OCI-LY7 (cell line): ENCODE results near the gene ZNF358. TPM values are rescaled to one million over a fixed set of nuclear protein-coding genes. Genes with fewer than 3 reads are reported as not detected.
A peak's percentile ranks its signal among the peaks of the same experiment; 100 is the strongest.

ENCODE experiments used
- BruUV-seq: library from RNA; stranded (reverse); fragments of 400-500 nt; replicated peaks from 2 replicates; lab custom pipeline; 2021; lab: Mats Ljungman, UMichigan
- CTCF ChIA-PET: fragments of 300-600 bp; sonication (Branson Sonifier 250); formaldehyde crosslinking; loops from one replicate; lab custom pipeline; 2022; ENCODE audit warnings: antibody characterized with exemption; ENCODE audit not compliant: unreplicated experiment; lab: Charles Lee
- POLR2A ChIA-PET: fragments of 300-600 bp; sonication (Branson Sonifier 250); formaldehyde crosslinking; loops from one replicate; lab custom pipeline; 2022; ENCODE audit warnings: antibody characterized with exemption; lab: Charles Lee
- DNase-seq: peaks from one replicate; pipeline ENCODE4 v3.0.0-alpha.2; 2015; ENCODE audit warnings: low spot score
- H2AFZ ChIP-seq: fragments of 200-600 bp; sonication (generic), shearing (Covaris generic); 2 replicates; pipeline ENCODE4 v1.6.1; 2014; ENCODE audit warnings: mild to moderate bottlenecking, antibody characterized with exemption, low read length, moderate library complexity
- H3K27ac ChIP-seq: fragments of 200-600 bp; sonication (generic); 2 replicates; pipeline ENCODE4 v1.5.1; 2014; ENCODE audit warnings: mixed run types, low read depth, mild to moderate bottlenecking, moderate library complexity, low read length, inconsistent platforms; ENCODE audit not compliant: poor library complexity, severe bottlenecking
- H3K36me3 ChIP-seq: fragments of 200-600 bp; sonication (generic); 2 replicates; pipeline ENCODE4 v1.6.1; 2014; ENCODE audit warnings: mild to moderate bottlenecking, antibody characterized with exemption, low read length, moderate library complexity, mixed read lengths; ENCODE audit not compliant: insufficient read depth
- H3K4me1 ChIP-seq: fragments of 200-600 bp; sonication (generic); 2 replicates; pipeline ENCODE4 v1.5.1; 2014; ENCODE audit warnings: mild to moderate bottlenecking, low read length; ENCODE audit not compliant: insufficient read depth, poor library complexity, severe bottlenecking
- H3K4me2 ChIP-seq: fragments of 200-600 bp; sonication (generic); 2 replicates; pipeline ENCODE4 v1.6.1; 2014; ENCODE audit warnings: mild to moderate bottlenecking, low read length
- H3K4me3 ChIP-seq: fragments of 200-600 bp; sonication (generic); 2 replicates; pipeline ENCODE4 v1.5.1; 2014; ENCODE audit warnings: mild to moderate bottlenecking, low read depth, low read length; ENCODE audit not compliant: poor library complexity, severe bottlenecking
- H3K79me2 ChIP-seq: fragments of 200-600 bp; sonication (generic); 2 replicates; pipeline ENCODE4 v1.6.1; 2016; ENCODE audit warnings: low read depth, mild to moderate bottlenecking, low read length, moderate library complexity, mixed read lengths; ENCODE audit not compliant: insufficient read depth
- H3K9me2 ChIP-seq: fragments of 200-600 bp; sonication (generic); 2 replicates; pipeline ENCODE4 v1.6.1; 2016; ENCODE audit warnings: mild to moderate bottlenecking, low read length, mixed read lengths; ENCODE audit not compliant: insufficient read depth
- H3K9me3 ChIP-seq: fragments of 200-600 bp; sonication (generic); 2 replicates; pipeline ENCODE4 v1.6.1; 2014; ENCODE audit warnings: mild to moderate bottlenecking, mixed run types, low read length, mixed read lengths
- H4K20me1 ChIP-seq: fragments of 200-600 bp; sonication (generic); 2 replicates; pipeline ENCODE4 v1.6.1; 2014; ENCODE audit warnings: mild to moderate bottlenecking, antibody characterized with exemption, low read length, moderate library complexity, mixed read lengths; ENCODE audit not compliant: insufficient read depth
- EZH2phosphoT487 ChIP-seq: fragments of 200-600 bp; sonication (generic); IDR thresholded peaks from 2 replicates; pipeline ENCODE4 v1.6.1; 2018; ENCODE audit warnings: low read depth, borderline replicate concordance, mild to moderate bottlenecking, mixed run types, antibody characterized with exemption, low read length, moderate library complexity, mixed read lengths
- intact Hi-C: fragments of 100-400 bp; cut with micrococcal nuclease; formaldehyde crosslinking; loops from one replicate; pipeline ENCODE4 v1.10.0; 2022; ENCODE audit not compliant: unreplicated experiment
- total RNA-seq, 2 experiments: library from RNA; depleted of rRNA in 1 of 2; stranded (reverse); fragments of >200 nt in 1 of 2; shearing (Covaris generic) in 1 of 2; gene quantifications; 2 replicates each; pipeline ENCODE4 v1.2.3, GENCODE V29; 2014 to 2022
- TF ChIP-seq, protein P1 (sequence below): fragments of 200-600 bp; sonication (generic); conservative IDR thresholded peaks from 2 replicates; pipeline ENCODE4 v1.5.1; 2014; ENCODE audit warnings: mild to moderate bottlenecking, antibody characterized with exemption, low read length, moderate library complexity, mixed read lengths

The ZNF358 gene
- total RNA-seq, 2 experiments from 2014 or later: not detected

DNA sequence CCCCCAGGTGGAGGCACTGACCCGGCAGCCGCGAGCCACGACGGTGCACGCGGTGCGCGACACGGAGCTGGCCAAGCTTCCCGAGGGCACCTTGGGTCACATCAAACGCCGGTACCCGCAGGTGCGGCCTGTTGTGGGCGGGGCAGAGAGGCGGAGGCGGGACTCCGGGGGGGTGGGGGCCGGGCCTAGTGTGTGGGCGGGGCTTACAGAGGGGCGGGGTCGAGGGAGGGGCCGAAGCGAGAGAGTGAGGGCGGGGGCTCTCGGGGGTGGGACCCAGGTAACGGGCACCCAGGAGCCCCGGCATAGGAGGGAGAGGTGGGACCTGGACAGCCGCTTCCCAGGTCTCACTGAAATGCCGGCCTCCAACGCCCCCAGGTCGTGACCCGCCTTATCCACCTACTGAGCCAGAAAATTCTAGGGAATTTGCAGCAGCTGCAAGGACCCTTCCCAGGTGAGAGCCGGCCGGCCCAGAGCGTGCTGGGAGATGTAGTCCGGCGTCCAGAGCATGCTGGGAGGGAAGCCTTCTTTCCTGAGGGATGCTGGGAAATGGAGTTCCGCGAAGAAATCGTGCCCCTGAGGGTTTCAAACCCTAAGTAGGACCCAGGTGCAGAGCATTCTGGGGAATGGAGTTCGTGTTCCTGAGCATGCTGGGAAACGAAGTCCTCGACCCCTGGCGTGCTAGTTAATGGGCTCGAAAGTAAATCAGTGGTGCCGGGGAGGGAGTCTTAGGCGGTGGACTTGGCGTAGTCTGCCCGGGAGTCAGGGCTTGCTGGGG, 35.3 kb downstream of the ZNF358 start:
- no peaks in the 10 kb centered on the region for H3K4me1 ChIP-seq
- H3K4me2 ChIP-seq: no peak overlapping the region
- H2AFZ ChIP-seq: no peak overlapping the region
- H3K9me3 ChIP-seq: no peaks in the 10 kb centered on the region
- no peaks in the 10 kb centered on the region for H3K79me2 ChIP-seq
- no peak overlapping the region for H3K27ac ChIP-seq
- ChIA-PET POLR2A (no interaction called here), CTCF (no interaction called here)
- DNase-seq: peak; percentile 49
- H3K9me2 ChIP-seq: no peaks in the 10 kb centered on the region
- H4K20me1 ChIP-seq: no peaks in the 10 kb centered on the region
- no peak overlapping the region for H3K4me3 ChIP-seq
- no TSS peak for BruUV-seq
- intact Hi-C loops: no loop called here
- TF ChIP-seq EZH2phosphoT487: no peak
- TF ChIP-seq, protein P1, sequence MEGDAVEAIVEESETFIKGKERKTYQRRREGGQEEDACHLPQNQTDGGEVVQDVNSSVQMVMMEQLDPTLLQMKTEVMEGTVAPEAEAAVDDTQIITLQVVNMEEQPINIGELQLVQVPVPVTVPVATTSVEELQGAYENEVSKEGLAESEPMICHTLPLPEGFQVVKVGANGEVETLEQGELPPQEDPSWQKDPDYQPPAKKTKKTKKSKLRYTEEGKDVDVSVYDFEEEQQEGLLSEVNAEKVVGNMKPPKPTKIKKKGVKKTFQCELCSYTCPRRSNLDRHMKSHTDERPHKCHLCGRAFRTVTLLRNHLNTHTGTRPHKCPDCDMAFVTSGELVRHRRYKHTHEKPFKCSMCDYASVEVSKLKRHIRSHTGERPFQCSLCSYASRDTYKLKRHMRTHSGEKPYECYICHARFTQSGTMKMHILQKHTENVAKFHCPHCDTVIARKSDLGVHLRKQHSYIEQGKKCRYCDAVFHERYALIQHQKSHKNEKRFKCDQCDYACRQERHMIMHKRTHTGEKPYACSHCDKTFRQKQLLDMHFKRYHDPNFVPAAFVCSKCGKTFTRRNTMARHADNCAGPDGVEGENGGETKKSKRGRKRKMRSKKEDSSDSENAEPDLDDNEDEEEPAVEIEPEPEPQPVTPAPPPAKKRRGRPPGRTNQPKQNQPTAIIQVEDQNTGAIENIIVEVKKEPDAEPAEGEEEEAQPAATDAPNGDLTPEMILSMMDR: no peak
- H3K36me3 ChIP-seq: peaks cover 32% of the 10 kb centered on the region

DNA sequence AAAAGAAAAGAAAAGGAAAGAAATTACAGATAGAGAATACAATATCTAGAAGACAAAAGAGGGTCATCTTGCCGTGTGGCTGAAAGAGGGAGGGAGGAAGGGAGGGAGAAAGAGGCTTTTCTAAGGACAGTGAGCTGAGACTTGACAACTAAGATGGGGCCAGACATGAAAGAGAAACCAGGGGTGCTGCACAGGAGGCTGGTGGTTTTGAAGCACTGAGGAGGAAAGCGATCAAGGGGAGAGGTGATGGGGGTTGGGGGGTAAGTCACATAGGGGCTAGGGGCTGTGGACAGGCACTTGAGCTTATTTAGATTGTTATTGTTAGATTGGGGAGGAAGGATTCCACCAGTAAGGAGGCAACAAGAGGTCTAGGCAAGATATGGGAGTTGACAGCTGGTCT, 36.9 kb downstream of the ZNF358 start:
- no peaks in the 10 kb centered on the region for H3K79me2 ChIP-seq
- H3K9me2 ChIP-seq: no peaks in the 10 kb centered on the region
- TF ChIP-seq, protein P1: no peak
- TF ChIP-seq EZH2phosphoT487: no peak
- no peaks in the 10 kb centered on the region for H3K9me3 ChIP-seq
- no TSS peak for BruUV-seq
- DNase-seq: no peak
- intact Hi-C loops: no loop called here
- H2AFZ ChIP-seq: no peak overlapping the region
- H3K27ac ChIP-seq: no peak overlapping the region
- ChIA-PET CTCF (interaction anchor here (0.5 kb wide), 1 partner anchor 202 kb away, joined by 4 read pairs; no protein-coding TSS in a partner anchor), POLR2A (interaction anchor here (0.7 kb wide), 1 partner anchor 77 kb away, joined by 4 read pairs; no protein-coding TSS in a partner anchor)
- no peak overlapping the region for H3K4me3 ChIP-seq
- H3K4me2 ChIP-seq: no peak overlapping the region
- H3K4me1 ChIP-seq: no peaks in the 10 kb centered on the region
- H4K20me1 ChIP-seq: no peaks in the 10 kb centered on the region
- H3K36me3 ChIP-seq: peaks cover 46% of the 10 kb centered on the region

DNA sequence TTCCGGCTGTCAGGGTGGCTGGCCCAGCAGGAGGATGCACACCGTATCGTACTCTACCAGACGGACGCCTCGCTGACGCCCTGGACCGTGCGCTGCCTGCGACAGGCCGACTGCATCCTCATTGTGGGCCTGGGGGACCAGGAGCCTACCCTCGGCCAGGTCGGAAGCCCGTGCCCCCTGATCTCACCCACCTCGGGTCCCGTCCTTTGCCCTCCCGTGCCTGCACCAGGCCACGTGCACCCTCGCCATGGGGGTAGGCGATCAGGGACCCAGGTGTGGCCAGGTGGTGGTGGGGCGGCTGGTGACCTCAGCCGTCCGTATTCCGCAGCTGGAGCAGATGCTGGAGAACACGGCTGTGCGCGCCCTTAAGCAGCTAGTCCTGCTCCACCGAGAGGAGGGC, 38.7 kb downstream of the ZNF358 start:
- no peak overlapping the region for H3K4me3 ChIP-seq
- no peak for TF ChIP-seq EZH2phosphoT487
- TF ChIP-seq, protein P1: no peak
- ChIA-PET POLR2A (no interaction called here), CTCF (no interaction called here)
- no peaks in the 10 kb centered on the region for H3K79me2 ChIP-seq
- no peak overlapping the region for H3K4me2 ChIP-seq
- no peak overlapping the region for H2AFZ ChIP-seq
- no peak for DNase-seq
- BruUV-seq: no TSS peak
- intact Hi-C loops: no loop called here
- H3K9me2 ChIP-seq: no peaks in the 10 kb centered on the region
- H3K27ac ChIP-seq: no peak overlapping the region
- H3K36me3 ChIP-seq: peaks cover 60% of the 10 kb centered on the region
- no peaks in the 10 kb centered on the region for H3K9me3 ChIP-seq
- no peaks in the 10 kb centered on the region for H4K20me1 ChIP-seq
- no peaks in the 10 kb centered on the region for H3K4me1 ChIP-seq
